K562 (cell line): ENCODE data around the gene KISS1. TPM values are rescaled to one million over a fixed set of nuclear protein-coding genes. Genes with fewer than 3 reads are reported as not detected.

Source experiments
- FOXP1 ChIP-seq: sonication (generic); formaldehyde crosslinking; IDR thresholded peaks from 2 replicates; pipeline ENCODE4 v1.8.0; 2022; ENCODE audit warnings: mild to moderate bottlenecking, missing genetic modification reagents
- MAFK ChIP-seq: IDR thresholded peaks from 2 replicates; pipeline ENCODE4 v1.6.1; 2011; ENCODE audit warnings: low read length, improper control_type of control experiment
- MAZ ChIP-seq, 2 experiments: fragments of 450-650 bp in 1 of 2; sonication (generic) in 1 of 2; formaldehyde crosslinking; IDR thresholded peaks in 1 of 2; conservative IDR thresholded peaks in 1 of 2; 2 replicates each; pipeline versions ENCODE4 v1.4.0 to v1.5.0; 2020; ENCODE audit warnings: mild to moderate bottlenecking in 1 of 2, missing genetic modification reagents in 1 of 2
- PPARD ChIP-seq: fragments of 250-450 bp; sonication (Bioruptor Pico); IDR thresholded peaks from 2 replicates; pipeline ENCODE4 v1.8.0; 2022; ENCODE audit warnings: inconsistent platforms, mild to moderate bottlenecking, moderate library complexity
- PTBP1 ChIP-seq: fragments of 200-400 bp; formaldehyde crosslinking; IDR thresholded peaks from 2 replicates; pipeline ENCODE4 v1.6.1; 2017; ENCODE audit warnings: low read depth, low read length
- RAD51 ChIP-seq: fragments of 450-650 bp; IDR thresholded peaks from 2 replicates; pipeline ENCODE4 v1.7.1; 2016; ENCODE audit warnings: low read depth, mild to moderate bottlenecking, borderline replicate concordance
- SAP30 ChIP-seq: fragments of 200-600 bp; sonication (generic); IDR thresholded peaks from 2 replicates; pipeline ENCODE4 v1.6.1; 2012; ENCODE audit warnings: borderline replicate concordance, low read depth, mild to moderate bottlenecking, moderate library complexity, low read length, control low read depth, inconsistent platforms; ENCODE audit not compliant: insufficient read depth, poor library complexity, severe bottlenecking
- SOX6 ChIP-seq: fragments of 450-650 bp; IDR thresholded peaks from 2 replicates; pipeline ENCODE4 v1.6.1; 2014; ENCODE audit warnings: mild to moderate bottlenecking
- TAF9B ChIP-seq: fragments of 450-650 bp; IDR thresholded peaks from 2 replicates; pipeline ENCODE4 v1.6.1; 2018; ENCODE audit warnings: mild to moderate bottlenecking; ENCODE audit not compliant: partially characterized antibody
- TGIF2 ChIP-seq: sonication (generic); formaldehyde crosslinking; IDR thresholded peaks from 2 replicates; pipeline ENCODE4 v1.8.1; 2022; ENCODE audit warnings: mild to moderate bottlenecking, missing genetic modification reagents, moderate library complexity
- ZBTB7A ChIP-seq: IDR thresholded peaks from 2 replicates; pipeline ENCODE4 v1.6.1; 2011; ENCODE audit warnings: low read depth, mild to moderate bottlenecking, low read length, moderate library complexity, borderline replicate concordance; ENCODE audit not compliant: control insufficient read depth
- ZNF707 ChIP-seq: fragments of 250-450 bp; sonication (Bioruptor Pico); conservative IDR thresholded peaks from 2 replicates; pipeline ENCODE4 v1.8.0; 2022; ENCODE audit warnings: inconsistent platforms, mild to moderate bottlenecking, moderate library complexity
- polyA plus RNA-seq, 8 experiments: library from polyadenylated mRNA; depleted of rRNA in 4 of 8; stranded (reverse) in 5 of 8; unstranded in 3 of 8; fragments of >200 nt; fragmentation: Nextera tagmentation in 2 of 8; fragmentation: Illumina TruSeq in 1 of 8; extraction: Ambion mirVana in 2 of 8; extraction: Trizol in 1 of 8; gene quantifications; 2 replicates each; pipeline versions ENCODE4 v1.2.1 to v1.2.3, GENCODE V29; 2011 to 2014; ENCODE audit warnings: inconsistent platforms in 1 of 8, missing spikeins in 1 of 8
- total RNA-seq, 7 experiments: library from RNA; depleted of rRNA in 6 of 7; stranded (reverse); fragments of >200 nt in 6 of 7; fragmentation: Illumina TruSeq in 2 of 7; extraction: Trizol in 2 of 7; gene quantifications; 2 replicates each; pipeline versions ENCODE4 v1.2.1 to v1.2.3, GENCODE V29; 2011 to 2021; ENCODE audit warnings: low replicate concordance in 1 of 7
- TF ChIP-seq, protein P1 (sequence below): fragments of 200-800 bp; sonication (Bioruptor generic); IDR thresholded peaks from 2 replicates; pipeline ENCODE4 v1.6.1; 2017; ENCODE audit warnings: missing genetic modification characterization, missing compliant biosample characterization
- TF ChIP-seq, protein P2 (sequence below): IDR thresholded peaks from 3 replicates; pipeline ENCODE4 v1.6.1; 2011; ENCODE audit warnings: borderline replicate concordance, mild to moderate bottlenecking, moderate library complexity; ENCODE audit not compliant: insufficient read length; ENCODE audit errors: extremely low read depth
- TF ChIP-seq, protein P3 (sequence below): fragments of 250-450 bp; sonication (Bioruptor Pico); IDR thresholded peaks from 2 replicates; pipeline ENCODE4 v1.5.0; 2021
- TF ChIP-seq, protein P4 (sequence below): sonication (generic); formaldehyde crosslinking; IDR thresholded peaks from 2 replicates; pipeline ENCODE4 v1.8.0; 2023; ENCODE audit warnings: mild to moderate bottlenecking, missing genetic modification reagents
- TF ChIP-seq, protein P5 (sequence below): sonication (generic); formaldehyde crosslinking; IDR thresholded peaks from 2 replicates; pipeline ENCODE4 v1.8.1; 2023; ENCODE audit warnings: mild to moderate bottlenecking, missing genetic modification reagents
- TF ChIP-seq, protein P6 (sequence below): fragments of 450-650 bp; IDR thresholded peaks from 2 replicates; pipeline ENCODE4 v1.6.1; 2018; ENCODE audit warnings: mild to moderate bottlenecking, low read depth; ENCODE audit not compliant: partially characterized antibody

Gene KISS1
- total and polyA plus RNA-seq, 9 of the 15 experiments (the other 6 are each of a cell fraction or from before 2014, with no cell fraction given), result 0.31 TPM; not detected in 8

DNA sequence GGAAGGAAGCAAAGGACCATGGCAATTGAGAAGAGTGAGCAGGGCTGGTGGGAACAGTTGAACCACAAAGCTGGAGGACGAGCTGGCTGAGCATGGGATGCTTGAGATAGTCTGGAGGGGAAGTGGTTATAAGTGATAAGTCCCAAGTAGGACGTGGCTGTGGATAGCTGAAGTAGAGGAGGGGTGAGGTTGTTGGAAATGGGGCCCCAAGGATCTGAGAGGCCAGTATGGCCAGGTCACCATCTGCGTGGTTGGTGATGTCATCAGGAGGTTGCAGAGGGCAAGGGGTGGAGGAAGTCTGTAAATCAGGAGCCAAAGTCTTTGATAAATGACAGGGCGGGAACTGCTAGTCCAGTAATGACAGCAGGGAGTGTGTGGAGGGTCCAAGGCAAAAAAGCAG lies 19.2 kb downstream of the KISS1 start (continued):
- TF ChIP-seq PPARD (CRISPR knock-in tag), result no peak
- TF ChIP-seq RAD51, result no peak
- TF ChIP-seq SAP30, result no peak
- no peak for TF ChIP-seq ZNF707
- TF ChIP-seq, protein P1, sequence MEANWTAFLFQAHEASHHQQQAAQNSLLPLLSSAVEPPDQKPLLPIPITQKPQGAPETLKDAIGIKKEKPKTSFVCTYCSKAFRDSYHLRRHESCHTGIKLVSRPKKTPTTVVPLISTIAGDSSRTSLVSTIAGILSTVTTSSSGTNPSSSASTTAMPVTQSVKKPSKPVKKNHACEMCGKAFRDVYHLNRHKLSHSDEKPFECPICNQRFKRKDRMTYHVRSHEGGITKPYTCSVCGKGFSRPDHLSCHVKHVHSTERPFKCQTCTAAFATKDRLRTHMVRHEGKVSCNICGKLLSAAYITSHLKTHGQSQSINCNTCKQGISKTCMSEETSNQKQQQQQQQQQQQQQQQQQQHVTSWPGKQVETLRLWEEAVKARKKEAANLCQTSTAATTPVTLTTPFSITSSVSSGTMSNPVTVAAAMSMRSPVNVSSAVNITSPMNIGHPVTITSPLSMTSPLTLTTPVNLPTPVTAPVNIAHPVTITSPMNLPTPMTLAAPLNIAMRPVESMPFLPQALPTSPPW (CRISPR knock-in tag), result peak; percentile 92
- TF ChIP-seq, protein P2, sequence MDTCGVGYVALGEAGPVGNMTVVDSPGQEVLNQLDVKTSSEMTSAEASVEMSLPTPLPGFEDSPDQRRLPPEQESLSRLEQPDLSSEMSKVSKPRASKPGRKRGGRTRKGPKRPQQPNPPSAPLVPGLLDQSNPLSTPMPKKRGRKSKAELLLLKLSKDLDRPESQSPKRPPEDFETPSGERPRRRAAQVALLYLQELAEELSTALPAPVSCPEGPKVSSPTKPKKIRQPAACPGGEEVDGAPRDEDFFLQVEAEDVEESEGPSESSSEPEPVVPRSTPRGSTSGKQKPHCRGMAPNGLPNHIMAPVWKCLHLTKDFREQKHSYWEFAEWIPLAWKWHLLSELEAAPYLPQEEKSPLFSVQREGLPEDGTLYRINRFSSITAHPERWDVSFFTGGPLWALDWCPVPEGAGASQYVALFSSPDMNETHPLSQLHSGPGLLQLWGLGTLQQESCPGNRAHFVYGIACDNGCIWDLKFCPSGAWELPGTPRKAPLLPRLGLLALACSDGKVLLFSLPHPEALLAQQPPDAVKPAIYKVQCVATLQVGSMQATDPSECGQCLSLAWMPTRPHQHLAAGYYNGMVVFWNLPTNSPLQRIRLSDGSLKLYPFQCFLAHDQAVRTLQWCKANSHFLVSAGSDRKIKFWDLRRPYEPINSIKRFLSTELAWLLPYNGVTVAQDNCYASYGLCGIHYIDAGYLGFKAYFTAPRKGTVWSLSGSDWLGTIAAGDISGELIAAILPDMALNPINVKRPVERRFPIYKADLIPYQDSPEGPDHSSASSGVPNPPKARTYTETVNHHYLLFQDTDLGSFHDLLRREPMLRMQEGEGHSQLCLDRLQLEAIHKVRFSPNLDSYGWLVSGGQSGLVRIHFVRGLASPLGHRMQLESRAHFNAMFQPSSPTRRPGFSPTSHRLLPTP, result no peak
- TF ChIP-seq MAZ (CRISPR knock-in tag; conservative IDR thresholded peaks at IDR 0.05 in 1 of 2, IDR thresholded peaks at IDR 0.05 in 1 of 2), result peak; percentile 38 to 78; a peak in 3 of 4 replicates
- TF ChIP-seq, protein P3, sequence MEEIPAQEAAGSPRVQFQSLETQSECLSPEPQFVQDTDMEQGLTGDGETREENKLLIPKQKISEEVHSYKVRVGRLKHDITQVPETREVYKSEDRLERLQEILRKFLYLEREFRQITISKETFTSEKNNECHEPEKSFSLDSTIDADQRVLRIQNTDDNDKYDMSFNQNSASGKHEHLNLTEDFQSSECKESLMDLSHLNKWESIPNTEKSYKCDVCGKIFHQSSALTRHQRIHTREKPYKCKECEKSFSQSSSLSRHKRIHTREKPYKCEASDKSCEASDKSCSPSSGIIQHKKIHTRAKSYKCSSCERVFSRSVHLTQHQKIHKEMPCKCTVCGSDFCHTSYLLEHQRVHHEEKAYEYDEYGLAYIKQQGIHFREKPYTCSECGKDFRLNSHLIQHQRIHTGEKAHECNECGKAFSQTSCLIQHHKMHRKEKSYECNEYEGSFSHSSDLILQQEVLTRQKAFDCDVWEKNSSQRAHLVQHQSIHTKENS, result no peak
- TF ChIP-seq TGIF2, result no peak
- no peak for TF ChIP-seq ZBTB7A
- TF ChIP-seq SOX6, result peak; percentile 73
- TF ChIP-seq, protein P4, sequence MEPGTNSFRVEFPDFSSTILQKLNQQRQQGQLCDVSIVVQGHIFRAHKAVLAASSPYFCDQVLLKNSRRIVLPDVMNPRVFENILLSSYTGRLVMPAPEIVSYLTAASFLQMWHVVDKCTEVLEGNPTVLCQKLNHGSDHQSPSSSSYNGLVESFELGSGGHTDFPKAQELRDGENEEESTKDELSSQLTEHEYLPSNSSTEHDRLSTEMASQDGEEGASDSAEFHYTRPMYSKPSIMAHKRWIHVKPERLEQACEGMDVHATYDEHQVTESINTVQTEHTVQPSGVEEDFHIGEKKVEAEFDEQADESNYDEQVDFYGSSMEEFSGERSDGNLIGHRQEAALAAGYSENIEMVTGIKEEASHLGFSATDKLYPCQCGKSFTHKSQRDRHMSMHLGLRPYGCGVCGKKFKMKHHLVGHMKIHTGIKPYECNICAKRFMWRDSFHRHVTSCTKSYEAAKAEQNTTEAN, result no peak
- no peak for TF ChIP-seq PTBP1
- TF ChIP-seq, protein P5, sequence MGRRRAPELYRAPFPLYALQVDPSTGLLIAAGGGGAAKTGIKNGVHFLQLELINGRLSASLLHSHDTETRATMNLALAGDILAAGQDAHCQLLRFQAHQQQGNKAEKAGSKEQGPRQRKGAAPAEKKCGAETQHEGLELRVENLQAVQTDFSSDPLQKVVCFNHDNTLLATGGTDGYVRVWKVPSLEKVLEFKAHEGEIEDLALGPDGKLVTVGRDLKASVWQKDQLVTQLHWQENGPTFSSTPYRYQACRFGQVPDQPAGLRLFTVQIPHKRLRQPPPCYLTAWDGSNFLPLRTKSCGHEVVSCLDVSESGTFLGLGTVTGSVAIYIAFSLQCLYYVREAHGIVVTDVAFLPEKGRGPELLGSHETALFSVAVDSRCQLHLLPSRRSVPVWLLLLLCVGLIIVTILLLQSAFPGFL, result no peak
- peak; percentile 20; the same call in 1 of the 2 replicates for TF ChIP-seq MAFK
- TF ChIP-seq TAF9B, result no peak
- TF ChIP-seq FOXP1, result no peak
- TF ChIP-seq, protein P6, sequence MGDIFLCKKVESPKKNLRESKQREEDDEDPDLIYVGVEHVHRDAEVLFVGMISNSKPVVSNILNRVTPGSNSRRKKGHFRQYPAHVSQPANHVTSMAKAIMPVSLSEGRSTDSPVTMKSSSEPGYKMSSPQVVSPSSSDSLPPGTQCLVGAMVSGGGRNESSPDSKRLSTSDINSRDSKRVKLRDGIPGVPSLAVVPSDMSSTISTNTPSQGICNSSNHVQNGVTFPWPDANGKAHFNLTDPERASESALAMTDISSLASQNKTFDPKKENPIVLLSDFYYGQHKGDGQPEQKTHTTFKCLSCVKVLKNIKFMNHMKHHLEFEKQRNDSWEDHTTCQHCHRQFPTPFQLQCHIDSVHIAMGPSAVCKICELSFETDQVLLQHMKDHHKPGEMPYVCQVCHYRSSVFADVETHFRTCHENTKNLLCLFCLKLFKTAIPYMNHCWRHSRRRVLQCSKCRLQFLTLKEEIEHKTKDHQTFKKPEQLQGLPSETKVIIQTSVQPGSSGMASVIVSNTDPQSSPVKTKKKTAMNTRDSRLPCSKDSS, result no peak
